Putamen (tissue), 1 donor: ENCODE measurements around the gene AHCYL2.
"Not testable (repeated sequence)": the region's sequence is repeated elsewhere in the genome, so short reads cannot be mapped to it uniquely, and the experiment has no call there.

Source experiments
- DNase-seq: peaks from one replicate; pipeline ENCODE4 v3.0.0-alpha.2; 2016; ENCODE audit warnings: low spot score

The AHCYL2 gene

DNA sequence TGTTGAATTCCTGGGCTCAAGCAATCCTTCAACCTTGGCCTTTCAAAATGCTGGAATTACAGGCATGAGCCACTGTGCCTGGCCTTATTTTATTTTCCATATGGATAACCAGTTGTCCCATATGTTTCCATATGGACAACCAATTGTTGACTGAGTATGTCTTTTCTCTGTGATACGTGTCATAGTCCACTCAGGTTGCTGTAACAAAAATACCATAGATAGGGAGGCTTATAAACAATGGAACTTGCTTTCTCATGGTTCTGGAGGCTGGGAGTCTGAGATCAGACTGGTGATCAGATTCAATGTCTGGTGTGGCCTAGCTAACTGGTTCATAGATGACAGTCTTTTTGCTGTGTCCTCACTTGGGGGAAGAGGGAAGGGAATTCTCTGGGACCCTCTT, 19.4 kb downstream of the AHCYL2 start:
- DNase-seq = no peak

DNA sequence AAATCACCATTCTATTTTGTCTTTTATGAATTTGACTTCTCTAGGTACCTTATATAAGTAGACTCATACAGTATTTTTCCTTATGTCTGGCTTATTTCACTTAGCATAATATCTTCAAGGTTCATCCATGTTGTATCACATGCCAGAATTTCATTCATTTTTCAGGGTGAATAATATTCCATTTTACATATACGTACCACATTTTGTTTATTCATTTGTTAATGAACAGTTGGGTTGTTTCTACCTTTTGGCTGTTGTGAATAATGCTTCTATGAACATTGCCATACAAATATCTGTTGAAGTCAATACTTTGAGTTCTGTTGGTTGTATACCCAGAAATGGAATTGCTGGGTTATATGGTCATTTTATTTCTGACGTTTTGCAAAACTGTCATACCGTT, 20.7 kb downstream of the AHCYL2 start:
- no peak for DNase-seq

DNA sequence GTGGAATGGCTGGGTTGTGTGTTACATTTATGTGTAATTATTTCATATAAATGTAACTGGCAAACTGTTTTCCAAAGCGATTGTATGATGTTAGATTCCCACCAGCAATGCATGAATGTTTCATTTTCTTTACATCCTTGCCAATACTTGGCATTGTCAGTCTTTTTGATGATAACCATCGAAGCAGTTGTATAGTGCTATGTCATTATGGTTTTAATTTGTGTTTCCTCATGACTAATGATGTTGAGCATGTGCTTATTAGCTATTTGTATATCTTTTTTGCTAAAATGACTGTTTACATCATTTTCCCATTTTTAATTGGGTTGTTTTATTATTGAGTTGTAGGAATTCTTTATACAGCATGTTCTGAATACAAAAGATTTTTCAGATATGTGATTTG, 22.3 kb downstream of the AHCYL2 start:
- DNase-seq = no peak

DNA sequence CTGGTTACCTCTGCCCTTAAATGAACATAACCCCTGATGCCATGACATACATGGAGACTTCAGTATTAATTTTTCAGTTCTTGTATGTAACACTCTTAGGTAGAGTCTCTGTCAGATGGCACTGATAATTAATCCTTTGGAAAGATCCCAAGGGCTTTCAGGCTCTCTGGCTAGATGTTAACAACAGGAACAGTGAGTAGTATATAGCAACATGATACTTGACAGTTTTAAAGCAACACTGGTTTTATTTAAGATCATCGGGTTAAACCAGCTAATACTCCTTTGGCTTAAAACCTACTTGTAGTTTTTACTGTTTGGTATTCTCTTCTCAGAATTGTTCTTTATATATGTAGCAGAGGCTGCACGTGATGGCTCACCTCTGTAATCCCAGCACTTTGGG, 27.3 kb downstream of the AHCYL2 start:
- no peak for DNase-seq

GRCh38 chr7:129252603-129253002, 27.8 kb downstream of the AHCYL2 start:
- not testable (repeated sequence) for DNase-seq

- no peak for DNase-seq
These were observed 31.0 kb downstream of the AHCYL2 start for GRCh38 chr7:129255800-129256199.

GRCh38 chr7:129256221-129256620, 31.4 kb downstream of the AHCYL2 start:
- DNase-seq = no peak

DNA sequence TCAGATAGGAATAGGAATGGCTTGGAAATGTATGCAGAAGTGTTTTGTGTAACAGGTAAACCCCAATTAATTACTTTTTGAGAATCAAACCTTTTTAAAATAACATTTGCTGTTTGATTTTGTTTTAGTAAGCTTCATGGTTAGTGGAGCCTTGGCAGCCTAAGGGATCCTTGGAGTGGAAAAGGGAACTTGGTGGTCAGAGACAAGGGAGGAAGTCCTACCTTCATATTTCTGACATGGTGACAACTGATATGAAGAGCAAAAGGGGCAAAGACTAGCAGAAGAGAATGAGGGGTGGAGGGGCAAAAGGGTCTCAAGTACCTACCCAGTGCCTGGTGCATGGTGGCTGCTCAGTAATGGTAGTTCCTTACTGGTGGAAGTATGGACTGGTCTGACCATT, 32.3 kb downstream of the AHCYL2 start:
- DNase-seq = no peak

- DNase-seq = peak; percentile 53
These were observed 34.0 kb downstream of the AHCYL2 start for GRCh38 chr7:129258649-129259389.

DNA sequence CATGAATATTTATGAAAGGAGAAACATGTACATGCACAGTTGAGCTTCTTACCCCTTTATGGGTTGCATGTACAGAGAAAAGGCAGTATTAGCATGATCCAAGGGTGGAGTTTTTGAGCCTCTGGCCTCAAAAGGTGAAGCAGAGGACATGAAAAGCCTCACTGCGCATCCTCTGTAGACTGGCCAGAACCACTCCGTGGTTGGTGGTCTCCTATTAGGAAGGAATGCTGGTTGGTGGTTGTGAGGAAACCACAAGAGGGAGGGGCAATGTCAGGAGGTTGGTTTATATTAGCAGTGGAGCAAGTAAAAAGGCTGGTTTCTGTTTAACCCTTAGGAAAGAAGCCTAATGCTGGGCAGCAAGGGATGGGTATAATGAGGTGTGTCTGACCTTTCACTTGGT, 37.5 kb downstream of the AHCYL2 start:
- no peak for DNase-seq

DNA sequence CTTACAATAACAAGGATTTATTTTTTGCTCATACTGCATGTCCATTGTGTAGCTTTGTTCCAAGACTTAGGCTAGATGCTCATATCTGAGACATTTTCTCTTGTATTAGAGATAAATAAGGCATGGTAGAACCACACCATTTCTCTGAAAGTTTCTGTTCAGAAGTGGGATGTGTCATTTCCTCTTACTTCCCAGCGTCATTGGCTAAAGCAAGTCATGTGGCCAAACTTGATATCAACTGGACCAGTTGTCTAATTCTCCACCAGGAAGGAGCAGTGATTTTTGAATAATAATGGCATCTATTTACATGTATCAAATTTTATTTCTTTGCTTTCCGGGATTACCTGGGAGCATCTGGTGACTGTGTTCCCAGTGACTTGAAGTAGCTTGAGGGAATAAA, 38.3 kb downstream of the AHCYL2 start:
- no peak for DNase-seq

DNA sequence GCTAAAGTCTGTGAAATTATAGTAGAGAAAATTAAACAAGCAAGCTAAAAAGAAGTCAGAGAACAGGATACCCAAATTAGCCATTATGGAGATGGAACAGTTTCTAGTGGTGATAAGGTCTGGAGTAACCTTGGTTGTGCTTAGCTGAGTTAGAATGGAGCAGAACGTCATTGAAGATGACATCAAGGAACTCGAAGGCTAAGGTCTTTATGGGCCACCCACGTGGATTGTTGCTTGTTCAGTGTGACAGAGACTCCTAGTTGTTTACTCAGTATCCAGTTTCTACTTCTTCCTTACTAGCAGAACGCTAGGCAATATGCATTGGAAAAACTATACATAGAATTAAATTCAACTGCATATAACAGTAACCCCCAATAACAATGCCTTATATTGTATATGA, 39.7 kb downstream of the AHCYL2 start:
- no peak for DNase-seq

DNA sequence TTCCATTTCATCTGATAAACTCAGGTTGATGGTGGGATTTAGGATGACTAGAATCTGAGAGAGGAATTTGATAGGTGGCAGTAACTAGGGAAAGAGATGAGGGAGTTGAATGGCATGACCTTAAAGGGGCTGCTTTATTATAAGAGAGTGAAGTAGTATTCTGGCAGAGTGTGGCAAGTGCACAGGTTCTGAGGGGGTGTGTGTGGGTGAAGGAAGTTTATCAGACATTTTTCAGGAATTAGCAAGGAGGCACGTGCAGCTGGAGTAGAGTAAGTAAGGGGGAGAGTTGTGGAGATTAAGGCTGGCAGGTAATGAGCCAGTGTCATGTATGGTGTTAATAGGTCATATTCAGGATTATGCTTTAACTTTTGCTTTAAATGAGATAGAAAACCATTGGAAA, 40.5 kb downstream of the AHCYL2 start:
- no peak for DNase-seq

DNA sequence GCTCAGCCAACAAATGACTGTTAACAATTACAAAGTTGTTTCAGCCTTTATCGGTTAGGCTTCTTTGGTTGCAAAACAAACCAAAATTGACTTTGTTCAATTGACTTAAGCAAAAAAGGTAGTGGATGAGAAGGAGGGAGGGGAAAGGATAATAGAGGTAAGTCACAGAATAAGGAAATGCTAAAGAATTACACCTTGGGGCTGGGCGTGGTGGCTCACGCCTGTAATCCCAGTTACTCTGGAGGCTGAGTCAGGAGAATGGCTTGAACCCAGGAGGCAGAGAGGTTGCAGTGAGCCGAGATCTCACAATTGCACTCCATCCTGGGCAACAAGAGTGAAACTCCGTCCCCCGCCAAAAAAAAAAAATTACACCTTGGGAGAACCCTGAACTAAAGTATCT, 41.4 kb downstream of the AHCYL2 start:
- DNase-seq = no peak

GRCh38 chr7:129270077-129270476, 45.2 kb downstream of the AHCYL2 start:
- DNase-seq = no peak

DNA sequence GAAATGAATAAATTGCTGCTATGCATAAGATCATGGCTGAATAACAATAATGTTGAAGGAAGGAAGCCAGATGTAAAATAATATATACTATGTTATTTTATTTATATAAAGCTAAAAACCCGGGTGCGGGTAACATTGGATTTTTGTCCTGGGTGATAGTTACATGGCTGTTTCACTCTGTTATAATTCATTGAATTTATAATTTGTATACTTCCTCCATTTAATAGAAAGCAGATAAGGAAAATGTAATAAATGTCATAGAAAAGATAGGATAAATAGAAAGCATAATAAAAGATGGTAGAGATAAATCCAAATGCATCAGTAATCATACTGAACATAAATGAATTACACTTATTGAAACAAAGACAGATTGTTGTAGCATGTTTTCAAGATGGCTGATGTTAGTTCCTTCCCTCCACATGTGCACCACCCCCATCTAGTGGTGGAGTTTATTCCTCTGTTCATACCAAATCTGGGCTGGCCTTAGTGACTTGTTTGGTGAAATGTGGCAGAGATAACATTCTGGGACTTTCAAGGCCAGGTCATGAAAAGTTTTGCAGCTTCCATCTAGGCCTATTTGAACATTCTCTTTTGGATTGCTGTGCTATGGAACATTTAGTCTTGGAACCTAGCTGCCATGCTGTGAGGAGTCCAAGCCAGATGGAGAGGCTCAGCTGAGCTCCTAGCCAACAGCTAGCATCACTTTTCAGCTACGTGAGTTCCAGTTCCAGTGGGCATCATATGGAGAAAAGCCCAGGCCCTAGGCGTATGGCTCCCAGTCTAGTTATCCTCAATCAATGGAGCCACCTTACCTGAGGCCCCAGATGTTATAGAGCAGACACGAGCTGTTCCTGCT, 46.9 kb downstream of the AHCYL2 start:
- peak; percentile 63 for DNase-seq

DNA sequence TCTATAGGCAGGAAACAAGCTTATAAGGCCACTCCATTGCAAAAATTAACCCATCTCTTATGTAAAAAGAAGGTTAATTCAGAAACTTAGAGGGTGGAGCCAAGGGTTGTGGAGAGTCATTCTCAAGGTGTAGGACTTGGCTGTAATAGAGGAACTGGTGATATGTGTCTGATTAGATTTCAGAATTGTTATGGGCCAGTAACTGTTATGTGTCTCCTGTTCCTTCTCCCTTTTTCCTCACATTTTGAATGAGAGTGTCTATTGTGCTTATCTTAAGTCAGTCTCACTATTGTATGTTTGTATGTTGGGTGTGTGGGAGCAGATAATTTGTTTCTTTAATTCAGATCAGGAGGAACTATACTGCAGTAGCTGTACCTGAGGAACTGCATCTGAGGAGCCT, 49.1 kb downstream of the AHCYL2 start:
- no peak for DNase-seq

DNA sequence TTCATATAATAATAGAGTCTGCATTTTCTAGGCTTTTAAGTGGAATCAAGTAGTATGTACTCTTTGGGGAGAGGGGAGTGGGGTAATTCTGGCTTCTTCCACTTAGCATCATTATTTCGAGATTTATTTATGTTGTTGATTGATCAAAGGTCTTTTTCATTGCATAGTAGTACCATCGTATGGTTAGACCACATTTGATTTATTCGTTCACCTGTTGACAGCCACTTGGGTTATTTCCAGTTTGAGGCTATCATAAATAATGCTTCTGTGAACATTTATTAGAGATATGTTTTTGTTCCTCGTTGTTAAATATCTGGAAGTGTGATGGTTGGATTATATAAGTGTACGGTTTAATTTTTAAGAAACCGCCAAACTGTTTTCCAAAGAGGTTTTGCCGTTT, 52.8 kb downstream of the AHCYL2 start:
- DNase-seq = no peak

- no peak for DNase-seq
These were observed 53.9 kb downstream of the AHCYL2 start for GRCh38 chr7:129278688-129279087.

DNA sequence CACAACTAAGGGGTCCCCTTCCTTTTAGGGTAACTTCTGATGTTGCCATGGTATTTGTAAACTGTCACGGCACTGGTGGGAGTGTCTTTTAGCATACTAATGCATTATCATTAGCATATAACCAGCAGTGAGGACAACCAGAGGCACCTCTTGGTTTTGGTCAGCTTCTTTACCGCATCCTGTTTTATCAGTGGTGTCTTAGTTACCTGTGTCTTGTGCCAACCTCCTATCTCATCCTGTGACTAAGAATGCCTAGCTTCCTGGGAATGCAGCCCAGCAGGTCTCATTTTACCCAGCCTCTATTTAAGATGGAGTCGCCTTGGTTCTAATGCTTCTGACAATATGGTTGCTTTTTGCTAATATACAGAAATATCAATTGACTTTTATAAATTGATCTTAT, 54.9 kb downstream of the AHCYL2 start:
- no peak for DNase-seq

- no peak for DNase-seq
These were observed 56.3 kb downstream of the AHCYL2 start for GRCh38 chr7:129281163-129281562.

DNA sequence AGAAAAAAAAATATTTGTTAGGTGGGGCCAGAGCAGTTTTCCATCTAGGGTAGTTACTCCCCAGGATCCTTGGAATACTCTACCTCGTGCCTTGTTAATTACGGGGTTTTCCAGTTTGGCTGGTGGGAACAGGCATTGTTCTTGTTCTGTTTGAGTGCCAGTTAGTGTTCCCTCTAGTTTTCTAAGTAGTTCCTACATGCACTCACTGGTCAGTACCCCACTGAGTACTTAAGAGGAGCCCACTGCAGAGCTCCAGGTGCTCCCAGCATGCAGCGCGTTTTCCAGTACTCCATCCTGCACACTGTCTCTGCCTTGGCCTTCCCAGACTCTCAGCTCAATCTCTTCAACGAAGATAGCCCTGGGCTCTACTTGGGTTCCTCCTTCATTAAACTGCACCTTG, 58.0 kb downstream of the AHCYL2 start:
- DNase-seq = no peak

DNA sequence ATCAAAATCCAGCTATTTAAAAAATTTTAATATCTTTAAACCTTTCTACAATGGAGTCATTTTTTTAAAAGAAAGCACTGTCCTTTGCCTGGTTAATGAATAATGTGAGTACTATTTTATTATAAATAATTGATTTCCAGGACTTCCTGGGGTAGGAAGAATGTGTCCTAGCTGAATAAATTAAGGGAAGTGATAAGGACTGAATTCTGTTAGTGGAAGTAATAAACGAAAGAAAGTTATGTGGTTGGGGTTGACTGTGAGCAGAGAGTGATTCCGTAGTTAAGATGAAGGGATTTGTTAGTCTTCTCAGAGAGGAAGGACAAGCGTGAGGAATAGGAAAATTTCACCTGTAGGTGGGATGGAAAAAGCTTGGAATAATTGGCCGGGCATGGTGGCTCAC, 59.1 kb downstream of the AHCYL2 start:
- no peak for DNase-seq

GRCh38 chr7:129285111-129285510, 60.3 kb downstream of the AHCYL2 start:
- DNase-seq = no peak
